Measurements from ENCODE around the gene NKD1. TPM values are rescaled to one million over a fixed set of nuclear protein-coding genes. Genes with fewer than 3 reads are reported as not detected.

The NKD1 gene
- total RNA-seq, 1 donor from 2014 or later, result 1.5 TPM

GRCh38 chr16:50565428-50565827, 17.2 kb downstream of the NKD1 start:
- intact Hi-C loops (cut with micrococcal nuclease), result no loop called here
- Mint-ChIP-seq H3K4me1 (peaks cover 4% of the 10 kb centered on the region), H3K36me3 (ENCODE audit: low read depth) (no peaks in the 10 kb centered on the region), H3K4me3 (no peak overlapping the region), H3K9me3 (peaks cover 4% of the 10 kb centered on the region), H3K27ac (no peak overlapping the region), H3K27me3 (peaks cover 5% of the 10 kb centered on the region)
- TF ChIP-seq CTCF (IDR thresholded peaks at IDR 0.05), result no peak
- ATAC-seq (ENCODE audit: low read depth) (no peak), DNase-seq (no peak)
- CTCF ChIA-PET, result no interaction called here
- POLR2A ChIA-PET, result no interaction called here

- no peaks in the 10 kb centered on the region for H3K36me3 Mint-ChIP-seq (ENCODE audit: low read depth)
- peaks cover 5% of the 10 kb centered on the region for H3K27me3 Mint-ChIP-seq
- no peak for TF ChIP-seq CTCF (IDR thresholded peaks at IDR 0.05)
- peaks cover 4% of the 10 kb centered on the region for H3K9me3 Mint-ChIP-seq
- H3K27ac Mint-ChIP-seq, result no peak overlapping the region
- intact Hi-C loops (cut with micrococcal nuclease), result no loop called here
- H3K4me1 Mint-ChIP-seq, result peaks cover 4% of the 10 kb centered on the region
- DNase-seq (no peak), ATAC-seq (ENCODE audit: low read depth) (no peak)
- POLR2A ChIA-PET, result no interaction called here
- no peak overlapping the region for H3K4me3 Mint-ChIP-seq
- CTCF ChIA-PET, result no interaction called here
Observed at GRCh38 chr16:50566014-50566962, 18.1 kb downstream of the NKD1 start.

- Mint-ChIP-seq H3K4me3 (no peak overlapping the region), H3K36me3 (ENCODE audit: low read depth) (no peaks in the 10 kb centered on the region), H3K4me1 (peaks cover 4% of the 10 kb centered on the region), H3K27me3 (peaks cover 3% of the 10 kb centered on the region), H3K9me3 (no peaks in the 10 kb centered on the region), H3K27ac (no peak overlapping the region)
- no peak for TF ChIP-seq CTCF (IDR thresholded peaks at IDR 0.05)
- ATAC-seq (ENCODE audit: low read depth), result no peak
- intact Hi-C loops (cut with micrococcal nuclease), result no loop called here
- no peak for DNase-seq
- ChIA-PET CTCF (no interaction called here), POLR2A (no interaction called here)
Observed at GRCh38 chr16:50567651-50568050, 19.5 kb downstream of the NKD1 start.

GRCh38 chr16:50568187-50568815, 20.1 kb downstream of the NKD1 start:
- Mint-ChIP-seq H3K4me3 (no peak overlapping the region), H3K27me3 (peaks cover 3% of the 10 kb centered on the region), H3K36me3 (ENCODE audit: low read depth) (no peaks in the 10 kb centered on the region), H3K27ac (no peak overlapping the region), H3K4me1 (peaks cover 4% of the 10 kb centered on the region), H3K9me3 (no peaks in the 10 kb centered on the region)
- intact Hi-C loops (cut with micrococcal nuclease), result no loop called here
- DNase-seq (no peak), ATAC-seq (ENCODE audit: low read depth) (no peak)
- ChIA-PET POLR2A (no interaction called here), CTCF (no interaction called here)
- TF ChIP-seq CTCF (IDR thresholded peaks at IDR 0.05), result no peak

GRCh38 chr16:50570354-50570753, 22.2 kb downstream of the NKD1 start:
- intact Hi-C loops (cut with micrococcal nuclease), result no loop called here
- POLR2A ChIA-PET, result no interaction called here
- Mint-ChIP-seq H3K36me3 (ENCODE audit: low read depth) (no peaks in the 10 kb centered on the region), H3K27me3 (peaks cover 3% of the 10 kb centered on the region), H3K4me1 (no peaks in the 10 kb centered on the region), H3K9me3 (no peaks in the 10 kb centered on the region), H3K27ac (no peak overlapping the region), H3K4me3 (no peak overlapping the region)
- DNase-seq, result no peak
- ATAC-seq (ENCODE audit: low read depth), result no peak
- CTCF ChIA-PET, result no interaction called here
- TF ChIP-seq CTCF (IDR thresholded peaks at IDR 0.05), result no peak
